BLaER1 treated with 17β-estradiol and CSF1 and Interleukin-3, amounts not matched to agents 10 nM and 100 nM (cell line): ENCODE data around the gene PRDM10.
"Not testable (repeated sequence)": the region's sequence is repeated elsewhere in the genome, so short reads cannot be mapped to it uniquely, and the experiment has no call there.

Experiments
- H3K27ac ChIP-seq, 11 experiments: shearing (Covaris generic); formaldehyde crosslinking; 2 replicates each; pipeline ENCODE4 v1.8.1; 2022
- H3K27me3 ChIP-seq, 11 experiments: shearing (Covaris generic); formaldehyde crosslinking; 2 replicates each; pipeline ENCODE4 v1.8.1; 2022
- H3K36me3 ChIP-seq, 11 experiments: shearing (Covaris generic); formaldehyde crosslinking; 2 replicates each; pipeline ENCODE4 v1.8.1; 2022
- H3K4me1 ChIP-seq, 10 experiments: shearing (Covaris generic); formaldehyde crosslinking; 2 replicates each; pipeline ENCODE4 v1.8.1; 2022
- H3K4me2 ChIP-seq, 11 experiments: shearing (Covaris generic); formaldehyde crosslinking; 2 replicates each; pipeline ENCODE4 v1.8.1; 2022
- H3K4me3 ChIP-seq, 10 experiments: shearing (Covaris generic); formaldehyde crosslinking; 2 replicates each; pipeline ENCODE4 v1.8.1; 2022
- H3K9ac ChIP-seq, 11 experiments: shearing (Covaris generic); formaldehyde crosslinking; 2 replicates each; pipeline ENCODE4 v1.8.1; 2022
- H3K9me3 ChIP-seq, 11 experiments: shearing (Covaris generic); formaldehyde crosslinking; replicated peaks in 1 of 11; 2 replicates each; pipeline ENCODE4 v1.8.1; 2022
- H4K20me1 ChIP-seq, 11 experiments: shearing (Covaris generic); formaldehyde crosslinking; 2 replicates each; pipeline ENCODE4 v1.8.1; 2022
- Cebpa-rat ChIP-seq, 11 experiments: shearing (Covaris generic); IDR thresholded peaks; 2 replicates each; pipeline ENCODE4 v1.8.1; 2022

Gene PRDM10

GRCh38 chr11:129969920-129970319 lies 32.7 kb downstream of the PRDM10 start:
- Histone ChIP-seq H3K9ac (peak overlapping the region in 8 of 11 experiments; percentile 29 to 94 (median 86); a peak in 13 of 22 replicates), H4K20me1 (no peaks in the 10 kb centered on the region; a peak in 1 of 22 replicates), H3K9me3 (peaks cover 0 to 12% (median 7%) of the 10 kb centered on the region in 11 experiments; a peak in 12 of 22 replicates), H3K27me3 (no peaks in the 10 kb centered on the region), H3K4me1 (peaks cover 68 to 100% (median 100%) of the 10 kb centered on the region in 10 experiments), H3K36me3 (peaks cover 0 to 10% (median 7%) of the 10 kb centered on the region in 11 experiments; a peak in 10 of 22 replicates), H3K4me3 (no peak overlapping the region), H3K27ac (peak overlapping the region in 10 of 11 experiments; percentile 14 to 100 (median 98); a peak in 19 of 22 replicates), H3K4me2 (peak overlapping the region; percentile 38 to 98 (median 82))
- TF ChIP-seq Cebpa-rat (IDR thresholded peaks at IDR 0.05) = no peak

GRCh38 chr11:129968591-129969419 lies 33.8 kb downstream of the PRDM10 start:
- H3K4me1 ChIP-seq = peaks cover 66 to 100% (median 100%) of the 10 kb centered on the region in 10 experiments

GRCh38 chr11:129967996-129968395 lies 34.6 kb downstream of the PRDM10 start:
- Histone ChIP-seq H3K4me1 (peaks cover 66 to 100% (median 100%) of the 10 kb centered on the region in 10 experiments), H3K9me3 (peaks cover 0 to 12% (median 7%) of the 10 kb centered on the region in 11 experiments; a peak in 12 of 22 replicates), H4K20me1 (no peaks in the 10 kb centered on the region; a peak in 1 of 22 replicates), H3K4me3 (no peak overlapping the region; a peak in 1 of 20 replicates), H3K27me3 (no peaks in the 10 kb centered on the region), H3K36me3 (peaks cover 0 to 10% (median 7%) of the 10 kb centered on the region in 11 experiments; a peak in 10 of 22 replicates), H3K27ac (peak overlapping the region in 10 of 11 experiments; percentile 7 to 100 (median 98); a peak in 18 of 22 replicates), H3K9ac (peak overlapping the region in 8 of 11 experiments; percentile 38 to 88 (median 56); a peak in 14 of 22 replicates), H3K4me2 (peak overlapping the region; percentile 38 to 98 (median 82); a peak in 21 of 22 replicates)
- no peak for TF ChIP-seq Cebpa-rat (IDR thresholded peaks at IDR 0.05)

More at GRCh38 chr11:129968591-129969419, 33.8 kb downstream of the PRDM10 start:
- H3K27me3 ChIP-seq = no peaks in the 10 kb centered on the region
- H3K9me3 ChIP-seq = peaks cover 0 to 12% (median 7%) of the 10 kb centered on the region in 11 experiments; a peak in 12 of 22 replicates
- peaks cover 0 to 10% (median 7%) of the 10 kb centered on the region in 11 experiments; a peak in 10 of 22 replicates for H3K36me3 ChIP-seq
- H3K4me2 ChIP-seq = peak overlapping the region; percentile 38 to 98 (median 82)
- H3K4me3 ChIP-seq = no peak overlapping the region; a peak in 1 of 20 replicates
- peak overlapping the region in 10 of 11 experiments; percentile 7 to 100 (median 98); a peak in 19 of 22 replicates for H3K27ac ChIP-seq
- peak in 5 of 11 experiments; percentile 11 to 46 (median 25); a peak in 5 of 22 replicates for TF ChIP-seq Cebpa-rat (IDR thresholded peaks at IDR 0.05)
- no peaks in the 10 kb centered on the region; a peak in 1 of 22 replicates for H4K20me1 ChIP-seq
- H3K9ac ChIP-seq = peak overlapping the region; percentile 9 to 88 (median 45); a peak in 16 of 22 replicates

GRCh38 chr11:129965248-129965647 lies 37.4 kb downstream of the PRDM10 start:
- H3K4me2 ChIP-seq = peak overlapping the region in 10 of 11 experiments; percentile 70 to 90 (median 78); a peak in 17 of 22 replicates

GRCh38 chr11:129960216-129961214 lies 42.1 kb downstream of the PRDM10 start:
- no peaks in the 10 kb centered on the region for H3K27me3 ChIP-seq
- H4K20me1 ChIP-seq = no peaks in the 10 kb centered on the region; a peak in 1 of 22 replicates
- H3K36me3 ChIP-seq = peaks cover 18 to 53% (median 31%) of the 10 kb centered on the region in 11 experiments
- H3K4me1 ChIP-seq = peaks cover 32 to 67% (median 58%) of the 10 kb centered on the region in 10 experiments
- H3K4me2 ChIP-seq = peak overlapping the region; percentile 24 to 59 (median 49); a peak in 19 of 22 replicates
- H3K9ac ChIP-seq = no peak overlapping the region
- peak overlapping the region in 5 of 11 experiments; percentile 0 to 37 (median 11); a peak in 7 of 22 replicates for H3K27ac ChIP-seq
- H3K4me3 ChIP-seq = no peak overlapping the region
- H3K9me3 ChIP-seq = no peaks in the 10 kb centered on the region; a peak in 1 of 22 replicates
- no peak for TF ChIP-seq Cebpa-rat (IDR thresholded peaks at IDR 0.05)

More at GRCh38 chr11:129965248-129965647, 37.4 kb downstream of the PRDM10 start:
- Histone ChIP-seq H3K4me3 (no peak overlapping the region), H4K20me1 (no peaks in the 10 kb centered on the region; a peak in 1 of 22 replicates), H3K27ac (peak overlapping the region in 8 of 11 experiments; percentile 34 to 100 (median 86); a peak in 13 of 22 replicates), H3K9me3 (no peaks in the 10 kb centered on the region; a peak in 1 of 22 replicates), H3K4me1 (peaks cover 56 to 95% (median 91%) of the 10 kb centered on the region in 10 experiments), H3K27me3 (no peaks in the 10 kb centered on the region), H3K9ac (no peak overlapping the region; a peak in 1 of 22 replicates), H3K36me3 (peaks cover 0 to 7% (median 5%) of the 10 kb centered on the region in 11 experiments; a peak in 9 of 22 replicates)
- TF ChIP-seq Cebpa-rat (IDR thresholded peaks at IDR 0.05) = no peak

GRCh38 chr11:129959687-129960086 lies 42.9 kb downstream of the PRDM10 start:
- no peaks in the 10 kb centered on the region; a peak in 1 of 22 replicates for H3K9me3 ChIP-seq
- no peak overlapping the region for H3K4me3 ChIP-seq
- H3K36me3 ChIP-seq = peaks cover 20 to 62% (median 34%) of the 10 kb centered on the region in 11 experiments
- H4K20me1 ChIP-seq = no peaks in the 10 kb centered on the region
- no peak for TF ChIP-seq Cebpa-rat (IDR thresholded peaks at IDR 0.05)
- H3K27me3 ChIP-seq = no peaks in the 10 kb centered on the region
- H3K9ac ChIP-seq = 0 out of 22 replicates have a peak overlapping the region, but pooled peaks of 1 of the 11 experiments have one; percentile 5
- H3K27ac ChIP-seq = peak overlapping the region in 1 of 11 experiments; percentile 0; a peak in 1 of 22 replicates
- H3K4me2 ChIP-seq = peak overlapping the region; percentile 24 to 61 (median 50); a peak in 19 of 22 replicates
- peaks cover 32 to 58% (median 51%) of the 10 kb centered on the region in 10 experiments for H3K4me1 ChIP-seq

GRCh38 chr11:129955282-129955681 lies 47.4 kb downstream of the PRDM10 start:
- Histone ChIP-seq H3K9me3 (no peaks in the 10 kb centered on the region), H3K9ac (no peak overlapping the region), H4K20me1 (no peaks in the 10 kb centered on the region), H3K4me3 (no peak overlapping the region), H3K27ac (no peak overlapping the region), H3K36me3 (peaks cover 19 to 70% (median 33%) of the 10 kb centered on the region in 11 experiments), H3K4me2 (no peak overlapping the region), H3K4me1 (peaks cover 35 to 46% (median 43%) of the 10 kb centered on the region in 10 experiments), H3K27me3 (no peaks in the 10 kb centered on the region)
- no peak for TF ChIP-seq Cebpa-rat (IDR thresholded peaks at IDR 0.05)

- not testable (repeated sequence) for H4K20me1 ChIP-seq, H3K27ac ChIP-seq, H3K9ac ChIP-seq, H3K4me2 ChIP-seq, H3K4me3 ChIP-seq, H3K27me3 ChIP-seq, H3K9me3 ChIP-seq
- Histone ChIP-seq H3K4me1 (peaks cover 35 to 46% (median 43%) of the 10 kb centered on the region in 10 experiments), H3K36me3 (peaks cover 17 to 64% (median 32%) of the 10 kb centered on the region in 11 experiments)
Observed at GRCh38 chr11:129954703-129955102, 47.9 kb downstream of the PRDM10 start.
